GM06990 (cell line): ENCODE measurements around the gene IGSF11.
"Not testable (repeated sequence)": the region's sequence is repeated elsewhere in the genome, so short reads cannot be mapped to it uniquely, and the experiment has no call there.

Source experiments
- DNase-seq: peaks from one replicate; pipeline ENCODE4 v3.0.0-alpha.2; 2011; ENCODE audit not compliant: insufficient read length; ENCODE audit errors: extremely low read depth
- H3K27me3 ChIP-seq: replicated peaks from 2 replicates; pipeline ENCODE4 v1.6.0; 2011; ENCODE audit warnings: low read length; ENCODE audit not compliant: control insufficient read depth, insufficient read depth
- H3K36me3 ChIP-seq: 2 replicates; pipeline ENCODE4 v1.5.1; 2011; ENCODE audit warnings: low read length; ENCODE audit not compliant: control insufficient read depth, insufficient read depth
- H3K4me3 ChIP-seq: replicated peaks from 2 replicates; pipeline ENCODE4 v1.5.1; 2011; ENCODE audit warnings: low read depth, mild to moderate bottlenecking, control low read depth, low read length
- CTCF ChIP-seq: IDR thresholded peaks from 2 replicates; pipeline ENCODE4 v1.5.1; 2011; ENCODE audit warnings: low read length, control low read depth, mild to moderate bottlenecking, inconsistent platforms; ENCODE audit not compliant: insufficient read depth, poor library complexity, severe bottlenecking

The IGSF11 gene

GRCh38 chr3:119034256-119035013 lies at the start of gene IGSF11:
Gene IGSF11, minus strand, starts transcription at chr3:119034846. Its CDS starts 264 bp downstream, at chr3:119034582.
- TF ChIP-seq CTCF, result peak; percentile 8
- no peaks in the 10 kb centered on the region; the same call in none of the 2 replicates for H3K27me3 ChIP-seq
- H3K4me3 ChIP-seq, result peak within 1 kb of the TSS; percentile 61
- no peaks in the 10 kb centered on the region for H3K36me3 ChIP-seq
- peak; percentile 68 for DNase-seq

- no peak for DNase-seq
- TF ChIP-seq CTCF, result no peak
- no peaks in the 10 kb centered on the region for H3K36me3 ChIP-seq
- H3K4me3 ChIP-seq, result no peak overlapping the region
- no peaks in the 10 kb centered on the region; the same call in 1 of the 2 replicates for H3K27me3 ChIP-seq
These were observed 45.7 kb upstream of the IGSF11 start for GRCh38 chr3:119080364-119080763.

- no peak overlapping the region for H3K4me3 ChIP-seq
- H3K27me3 ChIP-seq, result no peaks in the 10 kb centered on the region
- no peak for TF ChIP-seq CTCF
- no peaks in the 10 kb centered on the region for H3K36me3 ChIP-seq
- no peak for DNase-seq
These were observed 38.8 kb upstream of the IGSF11 start for GRCh38 chr3:119073258-119074001.

- DNase-seq, result not testable (repeated sequence)
These were observed 37.8 kb upstream of the IGSF11 start for GRCh38 chr3:119072451-119072850.

GRCh38 chr3:119069725-119070124 lies 35.1 kb upstream of the IGSF11 start:
- Histone ChIP-seq H3K36me3 (no peaks in the 10 kb centered on the region), H3K27me3 (no peaks in the 10 kb centered on the region), H3K4me3 (no peak overlapping the region)
- no peak for TF ChIP-seq CTCF
- no peak for DNase-seq

More at GRCh38 chr3:119072451-119072850, 37.8 kb upstream of the IGSF11 start:
- H3K4me3 ChIP-seq, H3K36me3 ChIP-seq, H3K27me3 ChIP-seq: not testable (repeated sequence)

GRCh38 chr3:119063471-119063870 lies 28.8 kb upstream of the IGSF11 start:
- DNase-seq, result no peak
- no peaks in the 10 kb centered on the region for H3K27me3 ChIP-seq
- H3K36me3 ChIP-seq, result no peaks in the 10 kb centered on the region
- no peak overlapping the region for H3K4me3 ChIP-seq
- no peak for TF ChIP-seq CTCF
